ENCODE data around the gene CHCHD10. TPM values are rescaled to one million over a fixed set of nuclear protein-coding genes. Genes with fewer than 3 reads are reported as not detected.
A peak's percentile ranks its signal among the peaks of the same experiment; 100 is the strongest.

The CHCHD10 gene
- 54.0 and 57.2 TPM in 2 replicates for total RNA-seq
- total RNA-seq (2013), result 87.4 TPM
- polyA plus RNA-seq, result 67.1 and 124 TPM in 2 replicates
- polyA minus RNA-seq, result 29.9 and 93.5 TPM in 2 replicates

DNA sequence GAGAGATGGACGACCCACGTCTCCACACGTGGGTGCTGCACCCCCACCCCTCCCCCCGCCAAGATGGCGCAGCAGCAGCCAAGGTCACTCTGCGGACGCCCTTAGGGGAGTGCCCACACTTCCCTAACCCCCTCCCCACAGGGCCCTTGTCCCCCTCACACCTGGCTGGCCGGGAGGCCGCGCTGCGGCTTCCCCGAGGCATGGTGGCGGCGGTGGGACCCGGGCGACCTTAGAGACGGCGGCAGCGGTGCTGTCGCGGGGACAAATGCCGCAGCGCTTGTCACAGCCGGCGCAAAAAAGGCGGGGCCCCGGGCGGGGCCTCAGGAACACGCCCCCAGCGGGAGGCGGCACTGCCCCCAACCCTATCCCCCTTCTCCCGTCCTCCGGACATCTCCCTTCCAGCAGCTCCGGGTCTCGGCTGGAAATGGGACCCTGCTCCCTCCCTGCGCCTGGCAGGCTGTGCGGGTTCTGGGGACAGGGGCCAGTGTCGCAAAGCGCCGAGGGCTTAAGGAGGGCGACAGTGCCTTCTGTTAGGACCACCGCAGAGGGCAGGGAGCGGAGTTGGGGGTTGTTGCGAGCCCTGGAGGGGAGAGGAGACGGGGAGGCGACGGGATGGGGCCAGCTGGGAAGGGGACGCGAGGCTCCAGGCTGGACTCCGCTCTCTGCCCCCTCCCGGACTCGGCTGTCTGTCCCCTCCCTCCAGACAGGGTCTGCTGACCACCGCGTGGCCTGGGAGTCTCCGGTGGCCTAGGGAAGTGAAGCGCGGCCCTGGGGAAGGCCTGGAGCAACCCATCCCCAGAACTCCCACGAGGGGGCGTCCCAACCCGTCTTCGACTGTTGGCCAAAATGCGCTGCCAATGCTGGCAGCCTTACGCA lies at the start of gene CHCHD10:
Gene CHCHD10, minus strand, starts transcription at position 300 of the 876 bp plus-strand sequence. Its CDS starts 98 bp downstream, at position 202.
- intact Hi-C loops (cut with micrococcal nuclease), result loop anchor here (1.0 to 5.0 kb wide), 5 partner anchors 16 to 226 kb away; partner anchors contain the start of gene DERL3
- Histone ChIP-seq H3K9me3 (ENCODE audit: control extremely low read depth in 1 of 3, control insufficient read depth in 2 of 3, insufficient read depth in 1 of 3, low read length in 2 of 3) (no peaks in the 10 kb centered on the region), H3K4me2 (replicated peaks; ENCODE audit: low read depth, low read length, poor library complexity, severe bottlenecking) (peak within 1 kb of the TSS; percentile 98), H4K20me1 (ENCODE audit: control insufficient read depth, insufficient read depth, low read length, poor library complexity, severe bottlenecking) (peaks cover 14% of the 10 kb centered on the region), H2AFZ (ENCODE audit: insufficient read depth, low read depth, low read length, poor library complexity, severe bottlenecking) (peak within 1 kb of the TSS; percentile 84), H3K36me3 (replicated peaks in 1 of 2; ENCODE audit: control extremely low read depth in 1 of 2, control insufficient read depth in 1 of 2, extremely low read depth in 1 of 2, insufficient read depth in 2 of 2, low read length in 1 of 2) (no peaks in the 10 kb centered on the region), H3K4me1 (ENCODE audit: control insufficient read depth in 2 of 2, insufficient read depth in 2 of 2, low read length in 2 of 2) (peaks cover 61 to 89% of the 10 kb centered on the region in 2 donors), H3K27ac (ENCODE audit: low read length in 2 of 2) (peak within 1 kb of the TSS; percentile 80 to 89), H3K27me3 (replicated peaks in 1 of 4; ENCODE audit: control extremely low read depth in 1 of 4, control insufficient read depth in 3 of 4, insufficient read depth in 4 of 4, low read length in 3 of 4) (no peaks in the 10 kb centered on the region), H3K4me3 (ENCODE audit: control extremely low read depth in 1 of 5, extremely low read depth in 1 of 5, insufficient read depth in 1 of 5, low read depth in 2 of 5, low read length in 4 of 5) (peak within 1 kb of the TSS; percentile 46 to 87 (median 81)), H3K9ac (ENCODE audit: low read length) (peak within 1 kb of the TSS; percentile 74), H3K79me2 (ENCODE audit: control insufficient read depth, insufficient read depth, low read length) (peaks cover 29% of the 10 kb centered on the region)
- peak; percentile 85 for DNase-seq
- Mint-ChIP-seq H3K4me1 (peaks cover 66% of the 10 kb centered on the region), H3K4me3 (peak within 1 kb of the TSS; percentile 89), H3K9me3 (ENCODE audit: insufficient read depth) (no peaks in the 10 kb centered on the region), H3K27me3 (no peaks in the 10 kb centered on the region), H3K27ac (peak within 1 kb of the TSS; percentile 90)
- TF ChIP-seq, protein P1, sequence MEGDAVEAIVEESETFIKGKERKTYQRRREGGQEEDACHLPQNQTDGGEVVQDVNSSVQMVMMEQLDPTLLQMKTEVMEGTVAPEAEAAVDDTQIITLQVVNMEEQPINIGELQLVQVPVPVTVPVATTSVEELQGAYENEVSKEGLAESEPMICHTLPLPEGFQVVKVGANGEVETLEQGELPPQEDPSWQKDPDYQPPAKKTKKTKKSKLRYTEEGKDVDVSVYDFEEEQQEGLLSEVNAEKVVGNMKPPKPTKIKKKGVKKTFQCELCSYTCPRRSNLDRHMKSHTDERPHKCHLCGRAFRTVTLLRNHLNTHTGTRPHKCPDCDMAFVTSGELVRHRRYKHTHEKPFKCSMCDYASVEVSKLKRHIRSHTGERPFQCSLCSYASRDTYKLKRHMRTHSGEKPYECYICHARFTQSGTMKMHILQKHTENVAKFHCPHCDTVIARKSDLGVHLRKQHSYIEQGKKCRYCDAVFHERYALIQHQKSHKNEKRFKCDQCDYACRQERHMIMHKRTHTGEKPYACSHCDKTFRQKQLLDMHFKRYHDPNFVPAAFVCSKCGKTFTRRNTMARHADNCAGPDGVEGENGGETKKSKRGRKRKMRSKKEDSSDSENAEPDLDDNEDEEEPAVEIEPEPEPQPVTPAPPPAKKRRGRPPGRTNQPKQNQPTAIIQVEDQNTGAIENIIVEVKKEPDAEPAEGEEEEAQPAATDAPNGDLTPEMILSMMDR (IDR thresholded peaks at IDR 0.05), result peak; percentile 73
- no peak for TF ChIP-seq EZH2 (IDR thresholded peaks at IDR 0.05; ENCODE audit: borderline replicate concordance, insufficient read depth, low read depth, low read length, poor library complexity, severe bottlenecking)
- ATAC-seq (ENCODE audit: low read depth), result peak; percentile 65
- POLR2A ChIA-PET, result interaction anchor here (1.0 to 14.3 kb wide), 5 partner anchors 8 to 90 kb away, joined by 4 to 174 read pairs (median 7); partner anchors contain the start of genes SLC2A11, VPREB3 and ZNF70
- WGBS (ENCODE audit: insufficient coverage), result 1% methylated on average over 59 of the region's 63 CpGs
- CTCF ChIA-PET, result interaction anchor here (0.9 to 12.8 kb wide), 7 partner anchors 14 to 140 kb away, joined by 3 to 188 read pairs (median 8); partner anchors contain the start of genes SLC2A11, VPREB3 and ZNF70
